ENCODE results near the gene CCR6. TPM values are rescaled to one million over a fixed set of nuclear protein-coding genes. Genes with fewer than 3 reads are reported as not detected.

CCR6 gene
- total RNA-seq (2016; rRNA removed; fragmentation: Illumina TruSeq; extraction: Trizol) (4.2 and 4.5 TPM in 2 replicates), polyA plus RNA-seq (2011; rRNA removed) (8.7 and 11.3 TPM in 2 replicates), polyA minus RNA-seq (2011; rRNA and poly(A)+ RNA removed; ENCODE audit: low replicate concordance) (31.5 TPM in 1 of 2 replicates, not detected in the other), Bru-seq, nascent RNA (percentile 46 among the genes with signal in this experiment), BruChase-seq, experiment 1, labeled RNA remaining after a 6-hour chase (percentile 63 among the genes with signal in this experiment), BruChase-seq, experiment 2, labeled RNA remaining after a 2-hour chase (percentile 62 among the genes with signal in this experiment)
- 0.10 TPM in 1 of 2 replicates, not detected in the other for total RNA-seq (2016; cell fraction: cytosol; rRNA removed; fragmentation: Illumina TruSeq; extraction: Trizol; ENCODE audit: low read depth)
- total RNA-seq (2016; cell fraction: insoluble cytoplasmic fraction; rRNA removed; fragmentation: Illumina TruSeq; extraction: Trizol) = 4.0 and 4.5 TPM in 2 replicates
- total RNA-seq (2016; cell fraction: membrane; rRNA removed; fragmentation: Illumina TruSeq; extraction: Trizol) = 1.2 and 1.3 TPM in 2 replicates
- 0.56 and 1.4 TPM in 2 replicates for total RNA-seq (2016; cell fraction: nucleus; rRNA removed; fragmentation: Illumina TruSeq; extraction: Trizol)
- 11.0 and 18.6 TPM in 2 replicates for polyA plus RNA-seq (2011; cell fraction: cytosol; rRNA removed)
- polyA plus RNA-seq (2011; cell fraction: nucleus; rRNA removed) = 3.2 and 3.5 TPM in 2 replicates
- 9.4 and 18.5 TPM in 2 replicates for polyA plus RNA-seq (2012)
- polyA plus RNA-seq (2016; cell fraction: cytosol; fragmentation: Illumina TruSeq; extraction: Trizol; ENCODE audit: low read depth) = 0.07 and 0.20 TPM in 2 replicates
- polyA plus RNA-seq (2016; cell fraction: insoluble cytoplasmic fraction; fragmentation: Illumina TruSeq; extraction: Trizol; ENCODE audit: low read depth) = 2.7 and 3.0 TPM in 2 replicates
- 0.43 and 0.55 TPM in 2 replicates for polyA plus RNA-seq (2016; cell fraction: membrane; fragmentation: Illumina TruSeq; extraction: Trizol; ENCODE audit: low read depth)
- 1.1 and 2.3 TPM in 2 replicates for polyA plus RNA-seq (2016; cell fraction: nucleus; fragmentation: Illumina TruSeq; extraction: Trizol; ENCODE audit: insufficient read depth, low read depth)
- polyA minus RNA-seq (2011; cell fraction: cytosol; rRNA and poly(A)+ RNA removed) = 9.9 and 14.7 TPM in 2 replicates
- 0.77 and 1.4 TPM in 2 replicates for polyA minus RNA-seq (2011; cell fraction: nucleus; rRNA and poly(A)+ RNA removed)
- long read RNA-seq, experiment 1, full-length matches to known transcripts = 10 of 13 reads
- long read RNA-seq, experiment 1, partial matches to known transcripts = 0 of 13 reads
- long read RNA-seq, experiment 1, other reads (novel, unspliced or antisense) = 3 of 13 reads
- long read RNA-seq, experiment 2, full-length matches to known transcripts = 2 of 8 reads
- long read RNA-seq, experiment 2, partial matches to known transcripts = 0 of 8 reads
- long read RNA-seq, experiment 2, other reads (novel, unspliced or antisense) = 6 of 8 reads

DNA sequence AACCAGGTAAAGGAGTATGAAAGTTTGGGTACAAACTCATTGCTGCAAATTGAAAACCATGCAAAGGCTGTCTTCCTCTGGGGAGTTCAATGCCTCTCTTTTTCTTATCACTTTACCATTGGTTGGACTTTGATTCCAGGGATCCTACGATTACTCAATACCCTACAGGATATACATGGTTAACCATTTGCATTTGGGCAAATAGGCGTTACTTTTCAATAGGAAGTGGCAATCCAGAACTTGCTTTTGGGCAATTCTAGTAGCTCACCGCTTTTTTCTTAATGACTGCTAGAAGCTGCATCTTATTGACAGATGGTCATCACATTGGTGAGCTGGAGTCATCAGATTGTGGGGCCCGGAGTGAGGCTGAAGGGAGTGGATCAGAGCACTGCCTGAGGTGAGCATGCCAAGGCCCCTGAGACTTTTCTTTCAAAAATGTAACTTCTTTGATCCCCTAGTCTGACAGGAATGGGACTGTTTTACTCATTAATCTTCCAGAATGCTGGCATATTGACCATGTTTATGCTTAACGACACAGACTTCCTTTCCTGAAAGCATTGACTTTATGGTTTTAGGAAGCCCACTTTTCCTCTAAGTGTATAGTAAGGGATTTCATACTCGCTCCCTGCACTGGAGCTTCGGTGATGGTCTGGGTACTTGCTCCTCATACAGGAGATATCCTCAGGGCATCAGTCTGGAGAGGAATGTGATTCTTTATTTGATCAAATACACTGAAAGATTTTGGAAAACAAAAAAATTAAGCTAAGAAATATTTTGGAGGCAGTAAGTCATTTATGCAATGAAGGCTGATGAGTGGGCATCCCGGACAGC is at the start of gene CCR6:
Gene CCR6 (plus strand): TSS at position 270 of the 831 bp plus-strand sequence. CDS start 13,039 bp downstream, outside the sequence.
- CTCF ChIA-PET (ENCODE audit: low intra/inter-chr PET ratio, low total read pairs) = no interaction called here
- Histone ChIP-seq H3K9ac (ENCODE audit: insufficient read depth, low read depth, low read length) (peak within 1 kb of the TSS; percentile 50), H3K9me3 (ENCODE audit: low read length) (peaks cover 10% of the 10 kb centered on the region), H3K27me3 (ENCODE audit: control insufficient read depth in 1 of 2, insufficient read depth in 2 of 2, low read length in 2 of 2) (no peaks in the 10 kb centered on the region), H4K20me1 (ENCODE audit: insufficient read depth, low read length) (no peaks in the 10 kb centered on the region), H2AFZ (ENCODE audit: low read length) (peak within 1 kb of the TSS; percentile 0), H3K79me2 (ENCODE audit: insufficient read depth, low read length) (peaks cover 9% of the 10 kb centered on the region), H3K4me3 (replicated peaks in 1 of 3; ENCODE audit: insufficient read depth in 1 of 3, low read depth in 2 of 3, low read length in 3 of 3) (peak within 1 kb of the TSS; percentile 58 to 63 (median 63)), H3K4me1 (ENCODE audit: insufficient read depth, low read length) (peaks cover 74% of the 10 kb centered on the region), H3K36me3 (replicated peaks in 1 of 2; ENCODE audit: control insufficient read depth in 1 of 2, insufficient read depth in 2 of 2, low read length in 2 of 2) (0 out of 5 replicates have a peak, but pooled peaks cover 0 to 2% of the 10 kb centered on the region in 2 experiments), H3K27ac (ENCODE audit: extremely low read length, insufficient read depth, low read length) (peak within 1 kb of the TSS; percentile 53), H3K4me2 (ENCODE audit: low read depth, low read length) (peak within 1 kb of the TSS; percentile 80)
- DNase-seq (ENCODE audit: low spot score) (peak; percentile 94), ATAC-seq (peak; percentile 81), FAIRE-seq (peak; percentile 90)
- intact Hi-C loops (cut with micrococcal nuclease; ENCODE audit: unreplicated experiment) (loop anchor here (1.0 to 5.0 kb wide), 2 partner anchors 18 to 46 kb away; no protein-coding TSS in a partner anchor), in situ Hi-C loops (cut with HindIII; ENCODE audit: extremely low pct_ligation_motif_present, low pct_unique_long_range_greater_than_20kb) (no loop called here)
- POLR2A ChIA-PET = interaction anchor here (0.7 to 2.5 kb wide), 5 partner anchors 8 to 123 kb away, joined by 3 to 33 read pairs (median 5); no protein-coding TSS in a partner anchor
- WGBS (ENCODE audit: low lambda C conversion rate) = 13% methylated on average over 8 of the region's 8 CpGs
- BruUV-seq (replicated peaks) = TSS peak; percentile 74
- TF ChIP-seq ZNF24 (IDR thresholded peaks at IDR 0.05) (no peak), ZNF652 (CRISPR knock-in tag; IDR thresholded peaks at IDR 0.05; ENCODE audit: borderline replicate concordance, low read depth) (peak; percentile 98), ZNF205 (CRISPR knock-in tag; IDR thresholded peaks at IDR 0.05) (peak; percentile 72), RCOR2 (CRISPR knock-in tag; IDR thresholded peaks at IDR 0.05) (peak; percentile 80; the same call in 1 of the 2 replicates), CEBPG (CRISPR knock-in tag; IDR thresholded peaks at IDR 0.05) (peak; percentile 98), ZNF317 (CRISPR knock-in tag; IDR thresholded peaks at IDR 0.05) (no peak), ZNF563 (CRISPR knock-in tag; IDR thresholded peaks at IDR 0.05) (0 out of 2 replicates have a peak, but pooled peaks have one; percentile 14), ZNF124 (CRISPR knock-in tag; IDR thresholded peaks at IDR 0.05) (0 out of 2 replicates have a peak, but pooled peaks have one; percentile 50), TCF7 (IDR thresholded peaks at IDR 0.05; ENCODE audit: low read depth) (peak; percentile 32; the same call in 1 of the 2 replicates), POLR2AphosphoS5 (IDR thresholded peaks at IDR 0.05; ENCODE audit: low read depth, low read length) (peak; percentile 50)
- TF ChIP-seq, protein P1, sequence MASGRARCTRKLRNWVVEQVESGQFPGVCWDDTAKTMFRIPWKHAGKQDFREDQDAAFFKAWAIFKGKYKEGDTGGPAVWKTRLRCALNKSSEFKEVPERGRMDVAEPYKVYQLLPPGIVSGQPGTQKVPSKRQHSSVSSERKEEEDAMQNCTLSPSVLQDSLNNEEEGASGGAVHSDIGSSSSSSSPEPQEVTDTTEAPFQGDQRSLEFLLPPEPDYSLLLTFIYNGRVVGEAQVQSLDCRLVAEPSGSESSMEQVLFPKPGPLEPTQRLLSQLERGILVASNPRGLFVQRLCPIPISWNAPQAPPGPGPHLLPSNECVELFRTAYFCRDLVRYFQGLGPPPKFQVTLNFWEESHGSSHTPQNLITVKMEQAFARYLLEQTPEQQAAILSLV (CRISPR knock-in tag; IDR thresholded peaks at IDR 0.05; ENCODE audit: borderline replicate concordance) = no peak
- TF ChIP-seq, protein P2, sequence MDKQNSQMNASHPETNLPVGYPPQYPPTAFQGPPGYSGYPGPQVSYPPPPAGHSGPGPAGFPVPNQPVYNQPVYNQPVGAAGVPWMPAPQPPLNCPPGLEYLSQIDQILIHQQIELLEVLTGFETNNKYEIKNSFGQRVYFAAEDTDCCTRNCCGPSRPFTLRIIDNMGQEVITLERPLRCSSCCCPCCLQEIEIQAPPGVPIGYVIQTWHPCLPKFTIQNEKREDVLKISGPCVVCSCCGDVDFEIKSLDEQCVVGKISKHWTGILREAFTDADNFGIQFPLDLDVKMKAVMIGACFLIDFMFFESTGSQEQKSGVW (CRISPR knock-in tag; IDR thresholded peaks at IDR 0.05; ENCODE audit: borderline replicate concordance) = no peak
- TF ChIP-seq, protein P3, sequence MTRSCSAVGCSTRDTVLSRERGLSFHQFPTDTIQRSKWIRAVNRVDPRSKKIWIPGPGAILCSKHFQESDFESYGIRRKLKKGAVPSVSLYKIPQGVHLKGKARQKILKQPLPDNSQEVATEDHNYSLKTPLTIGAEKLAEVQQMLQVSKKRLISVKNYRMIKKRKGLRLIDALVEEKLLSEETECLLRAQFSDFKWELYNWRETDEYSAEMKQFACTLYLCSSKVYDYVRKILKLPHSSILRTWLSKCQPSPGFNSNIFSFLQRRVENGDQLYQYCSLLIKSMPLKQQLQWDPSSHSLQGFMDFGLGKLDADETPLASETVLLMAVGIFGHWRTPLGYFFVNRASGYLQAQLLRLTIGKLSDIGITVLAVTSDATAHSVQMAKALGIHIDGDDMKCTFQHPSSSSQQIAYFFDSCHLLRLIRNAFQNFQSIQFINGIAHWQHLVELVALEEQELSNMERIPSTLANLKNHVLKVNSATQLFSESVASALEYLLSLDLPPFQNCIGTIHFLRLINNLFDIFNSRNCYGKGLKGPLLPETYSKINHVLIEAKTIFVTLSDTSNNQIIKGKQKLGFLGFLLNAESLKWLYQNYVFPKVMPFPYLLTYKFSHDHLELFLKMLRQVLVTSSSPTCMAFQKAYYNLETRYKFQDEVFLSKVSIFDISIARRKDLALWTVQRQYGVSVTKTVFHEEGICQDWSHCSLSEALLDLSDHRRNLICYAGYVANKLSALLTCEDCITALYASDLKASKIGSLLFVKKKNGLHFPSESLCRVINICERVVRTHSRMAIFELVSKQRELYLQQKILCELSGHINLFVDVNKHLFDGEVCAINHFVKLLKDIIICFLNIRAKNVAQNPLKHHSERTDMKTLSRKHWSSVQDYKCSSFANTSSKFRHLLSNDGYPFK (CRISPR knock-in tag; IDR thresholded peaks at IDR 0.05; ENCODE audit: borderline replicate concordance) = no peak

All from HepG2 (cell line).